ENCODE data around the gene MSX1. TPM values are rescaled to one million over a fixed set of nuclear protein-coding genes. Genes with fewer than 3 reads are reported as not detected.

MSX1 gene
- total and polyA plus RNA-seq, 2 experiments from 2014 or later, result 0.61 TPM; not detected in 1

- no peaks in the 10 kb centered on the region for H3K36me3 ChIP-seq (ENCODE audit: insufficient read depth)
- H4K20me1 ChIP-seq (replicated peaks; ENCODE audit: insufficient read depth), result no peaks in the 10 kb centered on the region; the same call in 1 of the 2 replicates
- H3K9me2 ChIP-seq (ENCODE audit: insufficient read depth), result no peaks in the 10 kb centered on the region
- DNase-seq (ENCODE audit: low spot score), result no peak
- no peaks in the 10 kb centered on the region for H3K4me1 ChIP-seq (ENCODE audit: insufficient read depth)
- no peak overlapping the region for H3K4me3 Mint-ChIP-seq
- no peak overlapping the region for H3K4me2 ChIP-seq
- H3K36me3 Mint-ChIP-seq (ENCODE audit: low read depth), result no peaks in the 10 kb centered on the region
- H3K27ac Mint-ChIP-seq, result no peak overlapping the region
- no peak overlapping the region for H3K4me3 ChIP-seq
- H3K27ac ChIP-seq (ENCODE audit: low read depth), result no peak overlapping the region
- no peak for ATAC-seq
- peaks cover 43% of the 10 kb centered on the region for H3K27me3 ChIP-seq (ENCODE audit: insufficient read depth)
- no peaks in the 10 kb centered on the region for H3K79me2 ChIP-seq (replicated peaks; ENCODE audit: insufficient read depth)
- H3K4me1 Mint-ChIP-seq, result no peaks in the 10 kb centered on the region
- TF ChIP-seq ZNF114 (CRISPR knock-in tag; IDR thresholded peaks at IDR 0.05), result no peak
- no peak for TF ChIP-seq ZNF462 (CRISPR knock-in tag; IDR thresholded peaks at IDR 0.05)
- no peak for TF ChIP-seq NANOG (IDR thresholded peaks at IDR 0.05; ENCODE audit: borderline replicate concordance)
- no peak for TF ChIP-seq ETS1 (IDR thresholded peaks at IDR 0.05)
- no peak for TF ChIP-seq CTCF (conservative IDR thresholded peaks at IDR 0.05; ENCODE audit: low read depth in 2 of 2)
- TF ChIP-seq REST (IDR thresholded peaks at IDR 0.05; ENCODE audit: unreplicated experiment), result no peak
- no peak for TF ChIP-seq EZH2 (IDR thresholded peaks at IDR 0.05; ENCODE audit: low read depth, unreplicated experiment)
- no peak for TF ChIP-seq ZNF331 (CRISPR knock-in tag; IDR thresholded peaks at IDR 0.05; ENCODE audit: low read depth)
- TF ChIP-seq EZH2phosphoT487 (IDR thresholded peaks at IDR 0.05; ENCODE audit: unreplicated experiment), result no peak
- no peak for TF ChIP-seq STAT1 (IDR thresholded peaks at IDR 0.05; ENCODE audit: unreplicated experiment)
- no peak overlapping the region for H2AFZ ChIP-seq
- H3K9me3 Mint-ChIP-seq, result no peaks in the 10 kb centered on the region
- H3K27me3 Mint-ChIP-seq (ENCODE audit: insufficient read depth, low read depth, poor library complexity), result peaks cover 34% of the 10 kb centered on the region
- H3F3A ChIP-seq (replicated peaks; ENCODE audit: low read depth), result no peaks in the 10 kb centered on the region
These were observed 14.4 kb upstream of the MSX1 start for GRCh38 chr4:4845027-4845426.

All from GM23338 (cell line).